Right lobe of liver (tissue), 6 donors: ENCODE data around the gene TMEM201. TPM values are rescaled to one million over a fixed set of nuclear protein-coding genes. Genes with fewer than 3 reads are reported as not detected.

Experiments
- ATAC-seq, 4 donors: fragments of 200-7000 bp; cut with Tn5 transposase; one replicate each; pipeline ENCODE4 v1.9.1; 2020; ENCODE audit warnings: mild to moderate bottlenecking in 4 of 4, moderate library complexity in 4 of 4
- DNase-seq, 3 donors: peaks; one replicate each; pipeline ENCODE4 v3.0.0-alpha.2; 2020
- H3K27ac ChIP-seq, 3 donors: fragments of 200-600 bp; one replicate each; pipeline ENCODE4 v1.8.0; 2022
- H3K27me3 ChIP-seq, 2 donors: fragments of 200-600 bp; one replicate each; pipeline ENCODE4 v1.8.0; 2022
- H3K36me3 ChIP-seq, 4 donors: fragments of 200-600 bp; sonication (generic) in 1 of 4; one replicate each; pipeline versions ENCODE4 v1.5.1 to v1.8.0; 2017 to 2022; ENCODE audit warnings: control low read depth in 1 of 4
- H3K4me1 ChIP-seq, 4 donors: fragments of 200-600 bp; sonication (generic) in 1 of 4; one replicate each; pipeline versions ENCODE4 v1.5.1 to v1.8.0; 2017 to 2022; ENCODE audit warnings: control low read depth in 1 of 4
- H3K4me3 ChIP-seq, 3 donors: fragments of 200-600 bp; one replicate each; pipeline ENCODE4 v1.8.0; 2022
- H3K9me3 ChIP-seq, 4 donors: fragments of 200-600 bp; sonication (generic) in 1 of 4; one replicate each; pipeline versions ENCODE4 v1.5.1 to v1.8.0; 2017 to 2022; ENCODE audit warnings: control low read depth in 1 of 4
- POLR2A ChIP-seq: fragments of 450-650 bp; IDR thresholded peaks from one replicate; pipeline ENCODE4 v1.6.1; 2017; ENCODE audit warnings: antibody characterized with exemption, mild to moderate bottlenecking
- WGBS: methylation state at CpG from one replicate; pipeline ENCODE4 v1.1.6; 2018; ENCODE audit warnings: low coverage, low lambda C conversion rate; ENCODE audit not compliant: insufficient coverage; ENCODE audit errors: missing lambda C conversion rate; 5-methylcytosine and 5-hydroxymethylcytosine counted together
- intact Hi-C, 2 donors: fragments of 100-400 bp; cut with DNase I; formaldehyde crosslinking; loops; one replicate each; pipeline versions ENCODE4 v1.11.2 to v1.14.1; 2022
- total RNA-seq, 6 experiments: library from RNA; depleted of rRNA in 2 of 6; stranded (reverse); fragments of >200 nt in 2 of 6; fragmentation: NEBNext Ultra II Directional in 3 of 6; extraction: Animal tissue kit (Norgen Biotek cat#: 25700) in 3 of 6; gene quantifications; one replicate each; pipeline versions ENCODE4 v1.1.0 to v1.2.4, GENCODE V29; 2016 to 2023
- TF ChIP-seq, protein P1 (sequence below), 4 donors: fragments of 200-600 bp in 3 of 4; fragments of 450-650 bp in 1 of 4; IDR thresholded peaks; one replicate each; pipeline versions ENCODE4 v1.5.1 to v1.8.0; 2016 to 2022; ENCODE audit warnings: antibody characterized with exemption in 4 of 4, mild to moderate bottlenecking in 2 of 4
- donor health status: DM: no; HTN: yes; CAD: no.
- donor health status: DM: no; HTN: no; CAD: no.
- donor health status: DM: no; HTN: no; CAD: no.
- donor health status: DM: no; HTN: yes; CAD: no.
- donor health status: DM: no; HTN: yes; CAD: no.

The TMEM201 gene
- total RNA-seq, 6 experiments from 2014 or later, result 1.6 to 5.8 (median 3.0) TPM

- no peaks in the 10 kb centered on the region for H3K36me3 ChIP-seq
- peaks cover 0 to 17% (median 4%) of the 10 kb centered on the region in 4 donors for H3K4me1 ChIP-seq
- DNase-seq (no peak), ATAC-seq (no peak)
- H3K27me3 ChIP-seq, result no peaks in the 10 kb centered on the region
- H3K4me3 ChIP-seq, result no peak overlapping the region
- intact Hi-C loops, result no loop called here
- no peak for TF ChIP-seq POLR2A
- TF ChIP-seq, protein P1, sequence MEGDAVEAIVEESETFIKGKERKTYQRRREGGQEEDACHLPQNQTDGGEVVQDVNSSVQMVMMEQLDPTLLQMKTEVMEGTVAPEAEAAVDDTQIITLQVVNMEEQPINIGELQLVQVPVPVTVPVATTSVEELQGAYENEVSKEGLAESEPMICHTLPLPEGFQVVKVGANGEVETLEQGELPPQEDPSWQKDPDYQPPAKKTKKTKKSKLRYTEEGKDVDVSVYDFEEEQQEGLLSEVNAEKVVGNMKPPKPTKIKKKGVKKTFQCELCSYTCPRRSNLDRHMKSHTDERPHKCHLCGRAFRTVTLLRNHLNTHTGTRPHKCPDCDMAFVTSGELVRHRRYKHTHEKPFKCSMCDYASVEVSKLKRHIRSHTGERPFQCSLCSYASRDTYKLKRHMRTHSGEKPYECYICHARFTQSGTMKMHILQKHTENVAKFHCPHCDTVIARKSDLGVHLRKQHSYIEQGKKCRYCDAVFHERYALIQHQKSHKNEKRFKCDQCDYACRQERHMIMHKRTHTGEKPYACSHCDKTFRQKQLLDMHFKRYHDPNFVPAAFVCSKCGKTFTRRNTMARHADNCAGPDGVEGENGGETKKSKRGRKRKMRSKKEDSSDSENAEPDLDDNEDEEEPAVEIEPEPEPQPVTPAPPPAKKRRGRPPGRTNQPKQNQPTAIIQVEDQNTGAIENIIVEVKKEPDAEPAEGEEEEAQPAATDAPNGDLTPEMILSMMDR (IDR thresholded peaks at IDR 0.05), result no peak
- no peaks in the 10 kb centered on the region for H3K9me3 ChIP-seq
- no CpG with 5 or more reads among the region's 9 CpGs for WGBS
- no peak overlapping the region for H3K27ac ChIP-seq
Measured at GRCh38 chr1:9593147-9593491, 4.4 kb downstream of the TMEM201 start.

GRCh38 chr1:9593492-9594465 lies 5.1 kb downstream of the TMEM201 start:
- no peak overlapping the region for H3K27ac ChIP-seq
- DNase-seq, result peak in 2 of 3 donors; percentile 59 to 61
- peaks cover 0 to 15% (median 4%) of the 10 kb centered on the region in 4 donors for H3K4me1 ChIP-seq
- TF ChIP-seq POLR2A, result no peak
- WGBS, result 20% methylated on average over 1 of the region's 25 CpGs
- H3K4me3 ChIP-seq, result no peak overlapping the region
- H3K36me3 ChIP-seq, result peaks cover 0 to 2% (median 0%) of the 10 kb centered on the region in 4 donors
- H3K27me3 ChIP-seq, result no peaks in the 10 kb centered on the region
- intact Hi-C loops, result no loop called here
- ATAC-seq, result peak; percentile 4 to 29 (median 10)
- no peaks in the 10 kb centered on the region for H3K9me3 ChIP-seq

DNA sequence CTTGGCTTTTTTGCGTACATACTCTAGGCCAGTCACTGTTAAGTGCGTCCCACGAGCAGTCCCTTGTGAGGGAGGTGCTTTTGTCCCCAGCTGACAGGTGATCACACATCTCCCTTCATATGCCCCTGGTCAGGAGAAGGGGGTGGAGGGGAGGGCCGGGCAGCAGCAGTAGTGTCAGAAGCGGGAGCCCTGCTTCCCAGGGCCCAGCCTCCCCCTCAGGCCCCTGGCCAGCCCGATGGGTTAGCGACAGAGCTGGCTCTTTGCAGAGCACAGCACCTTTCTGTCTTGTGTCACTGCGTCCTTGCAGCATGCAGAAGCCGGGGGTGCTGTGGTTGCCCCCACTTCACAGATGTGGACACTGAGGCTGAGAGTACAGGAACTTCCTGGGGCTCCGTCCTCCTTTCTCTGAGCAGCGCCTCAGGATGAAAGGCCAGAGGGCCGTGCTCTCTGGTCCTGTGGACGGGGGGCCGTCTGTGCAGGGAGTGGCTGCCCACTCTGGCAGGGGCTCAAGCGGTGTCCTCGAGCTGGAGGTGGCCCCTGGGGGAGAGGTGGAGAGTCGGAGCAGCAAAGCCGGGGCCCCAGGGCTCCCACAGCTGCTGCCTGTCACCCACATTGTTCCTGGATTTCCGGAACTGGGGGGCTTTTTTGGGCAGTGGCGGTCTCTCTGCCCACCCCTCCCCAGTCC lies 5.9 kb downstream of the TMEM201 start:
- Histone ChIP-seq H3K27me3 (no peaks in the 10 kb centered on the region), H3K36me3 (peaks cover 0 to 2% (median 0%) of the 10 kb centered on the region in 4 donors), H3K4me3 (no peak overlapping the region), H3K9me3 (no peaks in the 10 kb centered on the region), H3K4me1 (peaks cover 0 to 11% (median 2%) of the 10 kb centered on the region in 4 donors), H3K27ac (no peak overlapping the region)
- 90% methylated on average over 4 of the region's 20 CpGs for WGBS
- ATAC-seq, result no peak
- TF ChIP-seq, protein P1 (IDR thresholded peaks at IDR 0.05), result no peak
- TF ChIP-seq POLR2A, result no peak
- DNase-seq, result peak in 1 of 3 donors; percentile 43
- intact Hi-C loops, result no loop called here

DNA sequence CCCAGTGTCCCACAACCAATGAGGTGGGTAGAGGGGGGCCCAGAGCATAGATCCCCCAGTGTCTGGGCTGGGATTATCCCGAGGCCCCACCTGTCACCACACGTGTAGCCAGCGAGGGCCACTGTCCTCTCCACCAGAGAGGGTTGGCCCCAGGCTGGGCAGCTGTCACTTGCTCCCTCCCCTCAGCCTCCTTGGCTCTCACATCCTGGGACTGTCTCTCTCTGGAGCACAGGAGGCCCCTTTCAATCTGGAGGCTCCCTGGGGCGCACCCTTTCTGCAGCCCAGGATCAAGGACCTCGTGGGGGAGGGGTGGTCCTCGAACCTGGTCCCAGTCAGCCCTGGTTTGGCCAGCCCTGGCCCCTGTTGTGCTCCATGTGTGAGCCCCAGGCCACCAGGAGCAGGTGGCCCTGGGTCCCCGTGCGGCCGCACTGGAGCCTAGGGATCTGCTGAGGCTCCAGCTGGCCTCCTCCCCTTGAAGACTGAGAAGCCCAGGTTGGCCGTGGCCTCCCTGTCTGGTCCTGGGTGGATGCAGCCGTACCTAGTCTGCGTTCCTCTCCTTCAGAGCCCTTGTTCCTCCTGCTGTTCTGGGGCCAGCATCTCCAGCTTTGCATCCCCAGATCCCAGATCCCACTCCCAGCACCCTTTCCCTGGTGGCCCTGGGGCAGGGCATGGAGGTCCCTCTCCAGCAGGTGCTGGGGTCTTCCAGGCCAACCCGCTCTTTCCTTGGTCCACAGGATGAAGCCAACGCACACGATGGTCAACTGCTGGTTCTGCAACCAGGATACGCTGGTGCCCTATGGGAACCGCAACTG lies 6.7 kb downstream of the TMEM201 start:
- H3K36me3 ChIP-seq, result peaks cover 0 to 2% (median 0%) of the 10 kb centered on the region in 4 donors
- no peaks in the 10 kb centered on the region for H3K9me3 ChIP-seq
- no peaks in the 10 kb centered on the region for H3K27me3 ChIP-seq
- peaks cover 0 to 9% (median 0%) of the 10 kb centered on the region in 4 donors for H3K4me1 ChIP-seq
- intact Hi-C loops, result no loop called here
- peak in 1 of 3 donors; percentile 43 for DNase-seq
- no peak overlapping the region for H3K27ac ChIP-seq
- WGBS, result 80% methylated on average over 1 of the region's 17 CpGs
- TF ChIP-seq, protein P1 (IDR thresholded peaks at IDR 0.05), result no peak
- TF ChIP-seq POLR2A, result no peak
- H3K4me3 ChIP-seq, result no peak overlapping the region
- no peak for ATAC-seq
